Posterior cingulate gyrus (tissue), 11 donors: ENCODE data around the gene ZXDC.

ENCODE experiments used
- DNase-seq, 10 donors: peaks; one replicate each; pipeline versions ENCODE4 v3.0.0 to v3.0.0-alpha.2; 2020 to 2021; ENCODE audit warnings: mixed read lengths in 3 of 10
- intact Hi-C: fragments of 100-400 bp; cut with DNase I; formaldehyde crosslinking; loops from one replicate; pipeline ENCODE4 v1.15.1; 2023

The ZXDC gene

GRCh38 chr3:126423191-126424038, 52.3 kb downstream of the ZXDC start:
- peak in 2 of 10 donors; percentile 57 to 78 for DNase-seq
- intact Hi-C loops: no loop called here

- intact Hi-C loops: no loop called here
- peak in 2 of 10 donors; percentile 65 to 82 for DNase-seq
Observed at GRCh38 chr3:126422571-126423091, 53.1 kb downstream of the ZXDC start.

GRCh38 chr3:126422121-126422520, 53.6 kb downstream of the ZXDC start:
- intact Hi-C loops: no loop called here
- DNase-seq: peak in 1 of 10 donors; percentile 28

GRCh38 chr3:126421573-126422119, 54.0 kb downstream of the ZXDC start:
- DNase-seq: peak in 1 of 10 donors; percentile 38
- intact Hi-C loops: no loop called here

- peak in 2 of 10 donors; percentile 74 to 75 for DNase-seq
- intact Hi-C loops: no loop called here
Observed at GRCh38 chr3:126419886-126420786, 55.6 kb downstream of the ZXDC start.

- peak in 2 of 10 donors; percentile 61 to 62 for DNase-seq
- intact Hi-C loops: no loop called here
Observed at GRCh38 chr3:126419151-126419703, 56.5 kb downstream of the ZXDC start.

GRCh38 chr3:126418661-126419131, 57.0 kb downstream of the ZXDC start:
- intact Hi-C loops: no loop called here

GRCh38 chr3:126417981-126418530, 57.6 kb downstream of the ZXDC start:
- peak in 1 of 10 donors; percentile 45 for DNase-seq
- intact Hi-C loops: no loop called here

More at GRCh38 chr3:126418661-126419131, 57.0 kb downstream of the ZXDC start:
- DNase-seq: peak in 2 of 10 donors; percentile 64 to 86

- peak in 1 of 10 donors; percentile 61 for DNase-seq
- intact Hi-C loops: no loop called here
Observed at GRCh38 chr3:126417515-126417914, 58.2 kb downstream of the ZXDC start.

GRCh38 chr3:126416943-126417342, 58.7 kb downstream of the ZXDC start:
- DNase-seq: no peak
- intact Hi-C loops: no loop called here

- intact Hi-C loops: no loop called here
- DNase-seq: peak in 2 of 10 donors; percentile 65 to 71
Observed at GRCh38 chr3:126415661-126416591, 59.8 kb downstream of the ZXDC start.

GRCh38 chr3:126414961-126415660, 60.6 kb downstream of the ZXDC start:
- intact Hi-C loops: no loop called here
- peak in 1 of 10 donors; percentile 38 for DNase-seq

- intact Hi-C loops: no loop called here
- peak in 2 of 10 donors; percentile 62 to 66 for DNase-seq
Observed at GRCh38 chr3:126414406-126414805, 61.3 kb downstream of the ZXDC start.

- no peak for DNase-seq
- intact Hi-C loops: no loop called here
Observed at GRCh38 chr3:126413693-126414080, 62.0 kb downstream of the ZXDC start.

GRCh38 chr3:126412841-126413692, 62.6 kb downstream of the ZXDC start:
- intact Hi-C loops: no loop called here
- peak in 1 of 10 donors; percentile 42 for DNase-seq

- intact Hi-C loops: no loop called here
- DNase-seq: no peak
Observed at GRCh38 chr3:126408099-126408498, 67.6 kb downstream of the ZXDC start.

GRCh38 chr3:126407412-126408044, 68.2 kb downstream of the ZXDC start:
- DNase-seq: peak in 1 of 10 donors; percentile 35
- intact Hi-C loops: no loop called here
